IMR-90 (cell line): Measurements from ENCODE around the gene ETS1. TPM values are rescaled to one million over a fixed set of nuclear protein-coding genes. Genes with fewer than 3 reads are reported as not detected.

Experiments used
- ATAC-seq: fragments of 200-7000 bp; cut with Tn5 transposase; 2 replicates; pipeline ENCODE4 v1.9.1; 2020; ENCODE audit warnings: low read depth, mild to moderate bottlenecking, moderate library complexity
- BruUV-seq: library from RNA; stranded (reverse); fragments of 400-500 nt; replicated peaks from 2 replicates; lab custom pipeline; 2021; lab: Mats Ljungman, UMichigan
- CTCF ChIA-PET: fragments of 300-600 bp; formaldehyde crosslinking; extraction: SDS; loops from one replicate; lab custom pipeline; 2021; ENCODE audit warnings: antibody characterized with exemption; lab: Yijun Ruan, JAX
- POLR2A ChIA-PET: fragments of 300-600 bp; sonication (Branson Sonifier 250); formaldehyde crosslinking; loops from one replicate; lab custom pipeline; 2022; ENCODE audit warnings: antibody characterized with exemption; ENCODE audit not compliant: unreplicated experiment; lab: Charles Lee
- DNase-seq: peaks from one replicate; pipeline ENCODE4 v3.0.0; 2013
- H2AFZ ChIP-seq: replicated peaks from 2 replicates; pipeline ENCODE3; 2013; ENCODE audit warnings: low read length, mild to moderate bottlenecking; ENCODE audit not compliant: poor library complexity
- H2AK5ac ChIP-seq: 2 replicates; pipeline ENCODE4 v1.6.1; 2013; ENCODE audit warnings: low read depth, low read length, inconsistent platforms
- H2AK9ac ChIP-seq: replicated peaks from 2 replicates; pipeline ENCODE3; 2013; ENCODE audit warnings: mild to moderate bottlenecking, low read depth, low read length, moderate library complexity; ENCODE audit not compliant: poor library complexity
- H2BK120ac ChIP-seq: 2 replicates; pipeline ENCODE4 v1.6.1; 2013; ENCODE audit warnings: low read depth, low read length, inconsistent platforms
- H2BK15ac ChIP-seq: 3 replicates; pipeline ENCODE4 v1.6.1; 2013; ENCODE audit warnings: low read depth, low read length, inconsistent platforms
- H2BK20ac ChIP-seq: 2 replicates; pipeline ENCODE4 v1.6.1; 2013; ENCODE audit warnings: low read depth, mild to moderate bottlenecking, inconsistent platforms, low read length, moderate library complexity
- H2BK5ac ChIP-seq: 2 replicates; pipeline ENCODE4 v1.6.1; 2013; ENCODE audit warnings: mild to moderate bottlenecking, low read depth, low read length, inconsistent platforms; ENCODE audit not compliant: poor library complexity, severe bottlenecking
- H3K14ac ChIP-seq: replicated peaks from 2 replicates; pipeline ENCODE4 v1.6.1; 2013; ENCODE audit warnings: low read depth, low read length, inconsistent platforms
- H3K18ac ChIP-seq: 2 replicates; pipeline ENCODE4 v1.6.1; 2013; ENCODE audit warnings: low read depth, low read length, control low read depth
- H3K23ac ChIP-seq: 2 replicates; pipeline ENCODE4 v1.6.1; 2013; ENCODE audit warnings: low read depth, low read length, inconsistent platforms
- H3K27ac ChIP-seq: 2 replicates; pipeline ENCODE4 v1.5.1; 2013; ENCODE audit warnings: mild to moderate bottlenecking, control low read depth, low read length; ENCODE audit not compliant: insufficient read depth
- H3K27me3 ChIP-seq: 2 replicates; pipeline ENCODE4 v1.6.1; 2013; ENCODE audit warnings: low read length; ENCODE audit not compliant: control insufficient read depth, insufficient read depth
- H3K36me3 ChIP-seq: 2 replicates; pipeline ENCODE4 v1.6.1; 2013; ENCODE audit warnings: low read length, mixed read lengths; ENCODE audit not compliant: control insufficient read depth, insufficient read depth
- H3K4ac ChIP-seq: 2 replicates; pipeline ENCODE4 v1.6.1; 2013; ENCODE audit warnings: low read depth, low read length, inconsistent platforms
- H3K4me1 ChIP-seq: 2 replicates; pipeline ENCODE4 v1.6.1; 2013; ENCODE audit warnings: low read length, mixed read lengths; ENCODE audit not compliant: control insufficient read depth, insufficient read depth
- H3K4me2 ChIP-seq: 2 replicates; pipeline ENCODE4 v1.6.1; 2013; ENCODE audit warnings: low read depth, mild to moderate bottlenecking, control low read depth, low read length, moderate library complexity
- H3K4me3 ChIP-seq: 2 replicates; pipeline ENCODE4 v1.5.1; 2013; ENCODE audit warnings: low read depth, mild to moderate bottlenecking, control low read depth, low read length, moderate library complexity; ENCODE audit not compliant: insufficient read depth
- H3K56ac ChIP-seq: 2 replicates; pipeline ENCODE4 v1.6.1; 2013; ENCODE audit warnings: low read length, inconsistent platforms; ENCODE audit not compliant: insufficient read depth; ENCODE audit errors: extremely low read depth
- H3K79me1 ChIP-seq, 2 experiments: 2 replicates each; pipeline ENCODE4 v1.6.1; 2013; ENCODE audit warnings: low read length in 2 of 2, inconsistent platforms in 1 of 2, low read depth in 1 of 2
- H3K9ac ChIP-seq: 2 replicates; pipeline ENCODE4 v1.6.1; 2013; ENCODE audit warnings: low read depth, low read length, control low read depth
- H3K9me1 ChIP-seq: 2 replicates; pipeline ENCODE4 v1.6.1; 2013; ENCODE audit warnings: low read length, inconsistent platforms; ENCODE audit not compliant: insufficient read depth
- H3K9me3 ChIP-seq: 2 replicates; pipeline ENCODE4 v1.6.1; 2013; ENCODE audit warnings: low read length; ENCODE audit not compliant: control insufficient read depth, insufficient read depth
- H4K20me1 ChIP-seq: 2 replicates; pipeline ENCODE4 v1.6.1; 2013; ENCODE audit warnings: low read length, inconsistent platforms; ENCODE audit not compliant: insufficient read depth
- H4K5ac ChIP-seq: 2 replicates; pipeline ENCODE4 v1.6.1; 2013; ENCODE audit warnings: mild to moderate bottlenecking, low read depth, low read length, control low read depth
- H4K8ac ChIP-seq, 2 experiments: 2 replicates each; pipeline ENCODE4 v1.6.1; 2013; ENCODE audit warnings: low read depth in 2 of 2, low read length in 2 of 2, control low read depth in 1 of 2, inconsistent platforms in 1 of 2
- H4K91ac ChIP-seq: 2 replicates; pipeline ENCODE4 v1.6.1; 2013; ENCODE audit warnings: low read depth, low read length, inconsistent platforms; ENCODE audit not compliant: insufficient read depth
- BHLHE40 ChIP-seq: fragments of 150-350 bp; IDR thresholded peaks from 2 replicates; pipeline ENCODE4 v1.6.1; 2016; ENCODE audit warnings: mild to moderate bottlenecking, low read depth, low read length
- CEBPB ChIP-seq: IDR thresholded peaks from 2 replicates; pipeline ENCODE4 v1.6.1; 2012; ENCODE audit warnings: low read depth, low read length, improper control_type of control experiment
- CHD1 ChIP-seq: IDR thresholded peaks from 2 replicates; pipeline ENCODE4 v1.6.1; 2012; ENCODE audit warnings: low read depth, low read length, improper control_type of control experiment
- CTCF ChIP-seq: conservative IDR thresholded peaks from 2 replicates; pipeline ENCODE4 v1.5.1; 2012; ENCODE audit warnings: mild to moderate bottlenecking, low read depth, low read length, improper control_type of control experiment
- ELK1 ChIP-seq: fragments of 150-350 bp; IDR thresholded peaks from 2 replicates; pipeline ENCODE4 v1.6.1; 2016; ENCODE audit warnings: low read depth, mild to moderate bottlenecking, low read length, moderate library complexity, borderline replicate concordance
- FOS ChIP-seq: fragments of 150-350 bp; IDR thresholded peaks from 2 replicates; pipeline ENCODE4 v1.6.1; 2016; ENCODE audit warnings: low read depth, low read length
- MAFK ChIP-seq: IDR thresholded peaks from 2 replicates; pipeline ENCODE4 v1.6.1; 2012; ENCODE audit warnings: low read depth, low read length, improper control_type of control experiment
- MAZ ChIP-seq: IDR thresholded peaks from 2 replicates; pipeline ENCODE4 v1.6.1; 2012; ENCODE audit warnings: low read depth, mild to moderate bottlenecking, low read length, improper control_type of control experiment, moderate library complexity, borderline replicate concordance
- MXI1 ChIP-seq: IDR thresholded peaks from 2 replicates; pipeline ENCODE4 v1.6.1; 2012; ENCODE audit warnings: low read depth, mild to moderate bottlenecking, low read length, moderate library complexity, borderline replicate concordance
- NFE2L2 ChIP-seq: fragments of 150-350 bp; IDR thresholded peaks from 2 replicates; pipeline ENCODE4 v1.6.1; 2016; ENCODE audit warnings: low read depth, mild to moderate bottlenecking, low read length
- POLR2A ChIP-seq: IDR thresholded peaks from 2 replicates; pipeline ENCODE4 v1.6.1; 2012; ENCODE audit warnings: mild to moderate bottlenecking, low read depth, low read length
- RAD21 ChIP-seq: IDR thresholded peaks from 2 replicates; pipeline ENCODE4 v1.6.1; 2012; ENCODE audit warnings: low read length, improper control_type of control experiment
- RCOR1 ChIP-seq: IDR thresholded peaks from 2 replicates; pipeline ENCODE4 v1.6.1; 2012; ENCODE audit warnings: mild to moderate bottlenecking, low read length, improper control_type of control experiment; ENCODE audit not compliant: insufficient replicate concordance
- RFX5 ChIP-seq: IDR thresholded peaks from 2 replicates; pipeline ENCODE4 v1.8.0; 2012; ENCODE audit warnings: low read depth, mild to moderate bottlenecking, low read length, moderate library complexity
- SMC3 ChIP-seq: fragments of 150-350 bp; IDR thresholded peaks from 2 replicates; pipeline ENCODE4 v1.6.1; 2016; ENCODE audit warnings: low read depth, mild to moderate bottlenecking, antibody characterized with exemption, low read length, moderate library complexity
- USF2 ChIP-seq: fragments of 150-350 bp; IDR thresholded peaks from 2 replicates; pipeline ENCODE4 v1.6.1; 2017; ENCODE audit warnings: mild to moderate bottlenecking, antibody characterized with exemption, low read length, low read depth
- WGBS, 2 experiments: methylation state at CpG; one replicate each; pipeline versions ENCODE4 v1.1.5 to v1.1.7; 2013; ENCODE audit warnings: missing lambda C conversion rate in 2 of 2; ENCODE audit not compliant: insufficient read length in 1 of 2; ENCODE audit errors: extremely low coverage in 2 of 2; 5-methylcytosine and 5-hydroxymethylcytosine counted together
- dilution Hi-C: fragments of 300-500 bp; cut with HindIII; formaldehyde crosslinking; loops from one replicate; pipeline ENCODE4 v1.14.3; 2018; ENCODE audit warnings: low sequenced_read_pairs; ENCODE audit not compliant: unreplicated experiment
- in situ Hi-C: fragments of 300-500 bp; cut with MboI; formaldehyde crosslinking; loops from 3 replicates; pipeline ENCODE4 v1.14.3; 2019; ENCODE audit warnings: low sequenced_read_pairs, inconsistent platforms, mixed read lengths
- intact Hi-C: fragments of 100-400 bp; cut with micrococcal nuclease; formaldehyde crosslinking; loops from 2 replicates; pipeline ENCODE4 v1.10.0; 2022
- polyA plus RNA-seq, 3 experiments: library from polyadenylated mRNA; depleted of rRNA; stranded (reverse); fragments of >200 nt; gene quantifications; 2 replicates each; pipeline ENCODE4 v1.2.3, GENCODE V29; 2012; ENCODE audit warnings: low replicate concordance in 1 of 3
- total RNA-seq: library from RNA; depleted of rRNA; stranded (reverse); fragments of >200 nt; gene quantifications from 2 replicates; pipeline ENCODE4 v1.2.3, GENCODE V29; 2012

ETS1 gene
- total and polyA plus RNA-seq, 2 of the 4 experiments (the other 2 are of a cell fraction) = 41.2 to 56.3 TPM

- Histone ChIP-seq H4K20me1 (peaks cover 58% of the 10 kb centered on the region), H2AFZ (no peak overlapping the region), H4K8ac (no peak overlapping the region), H3K4me1 (peaks cover 36% of the 10 kb centered on the region), H3K18ac (no peak overlapping the region), H3K36me3 (peaks cover 33% of the 10 kb centered on the region), H3K27me3 (no peaks in the 10 kb centered on the region), H3K79me1 (peaks cover 54 to 91% of the 10 kb centered on the region in 2 experiments), H3K14ac (no peak overlapping the region), H2BK120ac (no peak overlapping the region), H2BK20ac (no peak overlapping the region), H3K56ac (no peak overlapping the region), H2BK15ac (no peak overlapping the region), H2AK5ac (no peak overlapping the region), H3K4ac (no peak overlapping the region), H3K4me2 (no peak overlapping the region), H3K27ac (no peak overlapping the region), H3K4me3 (no peak overlapping the region), H4K91ac (no peak overlapping the region), H3K9me1 (peaks cover 35% of the 10 kb centered on the region), H2BK5ac (no peak overlapping the region), H2AK9ac (no peak overlapping the region), H4K5ac (no peak overlapping the region), H3K9me3 (no peaks in the 10 kb centered on the region), H3K9ac (no peak overlapping the region), H3K23ac (no peak overlapping the region; the same call in 1 of the 2 replicates)
- CTCF ChIA-PET = no interaction called here
- DNase-seq (no peak), ATAC-seq (no peak)
- TF ChIP-seq POLR2A (no peak), MXI1 (no peak), BHLHE40 (no peak), CTCF (no peak), RAD21 (no peak), ELK1 (no peak), MAZ (no peak), CEBPB (no peak), NFE2L2 (no peak), FOS (no peak), SMC3 (no peak), RFX5 (no peak), MAFK (no peak), CHD1 (no peak), RCOR1 (no peak), USF2 (no peak)
- dilution Hi-C loops (no loop called here), in situ Hi-C loops (no loop called here), intact Hi-C loops (no loop called here)
- no TSS peak for BruUV-seq
- POLR2A ChIA-PET = no interaction called here
- 100% methylated on average over 3 of the region's 7 CpGs; no CpG with 5 or more reads in 1 of the 2 experiments for WGBS, 2 experiments
Measured at GRCh38 chr11:128476729-128477128, 110.6 kb downstream of the ETS1 start.
